Liver (tissue), 9 donors: ENCODE measurements around the gene CDK2AP2. TPM values are rescaled to one million over a fixed set of nuclear protein-coding genes. Genes with fewer than 3 reads are reported as not detected.

Experiments used
- DNase-seq: peaks from one replicate; pipeline ENCODE4 v3.0.0-alpha.2; 2017; ENCODE audit warnings: low spot score
- H3K27ac ChIP-seq, 2 donors: one replicate each; pipeline ENCODE4 v1.7.0; 2013; ENCODE audit warnings: inconsistent platforms in 2 of 2, low read length in 2 of 2, control low read depth in 1 of 2, low read depth in 1 of 2, mild to moderate bottlenecking in 1 of 2
- H3K27me3 ChIP-seq, 4 donors: one replicate each; pipeline versions ENCODE4 v1.6.1 to v1.7.0; 2013; ENCODE audit warnings: low read length in 3 of 4, inconsistent platforms in 1 of 4, mild to moderate bottlenecking in 1 of 4, moderate library complexity in 1 of 4; ENCODE audit not compliant: control insufficient read depth in 4 of 4, insufficient read depth in 4 of 4
- H3K36me3 ChIP-seq, 4 donors: one replicate each; pipeline versions ENCODE4 v1.6.1 to v1.7.0; 2013; ENCODE audit warnings: low read length in 3 of 4, mild to moderate bottlenecking in 3 of 4, low read depth in 1 of 4, moderate library complexity in 1 of 4; ENCODE audit not compliant: control insufficient read depth in 4 of 4, insufficient read depth in 3 of 4
- H3K4me1 ChIP-seq, 4 donors: one replicate each; pipeline versions ENCODE4 v1.6.1 to v1.7.0; 2013; ENCODE audit warnings: low read length in 3 of 4, mild to moderate bottlenecking in 3 of 4, moderate library complexity in 1 of 4; ENCODE audit not compliant: control insufficient read depth in 4 of 4, insufficient read depth in 4 of 4
- H3K4me3 ChIP-seq, 3 donors: one replicate each; pipeline versions ENCODE4 v1.6.1 to v1.7.0; 2013; ENCODE audit warnings: low read length in 3 of 3, control low read depth in 1 of 3, low read depth in 1 of 3, mild to moderate bottlenecking in 1 of 3
- H3K9ac ChIP-seq, 2 donors: one replicate each; pipeline ENCODE4 v1.7.0; 2013; ENCODE audit warnings: low read length in 2 of 2, mild to moderate bottlenecking in 2 of 2, moderate library complexity in 2 of 2, control low read depth in 1 of 2, low read depth in 1 of 2
- H3K9me3 ChIP-seq, 4 donors: one replicate each; pipeline versions ENCODE4 v1.6.1 to v1.7.0; 2013; ENCODE audit warnings: low read length in 3 of 4; ENCODE audit not compliant: control insufficient read depth in 4 of 4
- EGR1 ChIP-seq, 2 donors: IDR thresholded peaks; 2 replicates each; pipeline ENCODE4 v1.6.1; 2016 to 2018; ENCODE audit warnings: antibody characterized with exemption in 2 of 2, low read depth in 2 of 2
- FOXA1 ChIP-seq: IDR thresholded peaks from 2 replicates; pipeline ENCODE4 v1.6.1; 2016; ENCODE audit warnings: antibody characterized with exemption
- FOXA2 ChIP-seq: IDR thresholded peaks from 2 replicates; pipeline ENCODE4 v1.6.1; 2016; ENCODE audit warnings: antibody characterized with exemption
- HNF4A ChIP-seq, 2 donors: conservative IDR thresholded peaks; 2 replicates each; pipeline ENCODE4 v1.6.1; 2016; ENCODE audit warnings: antibody characterized with exemption in 2 of 2, mild to moderate bottlenecking in 2 of 2
- JUND ChIP-seq, 2 donors: IDR thresholded peaks; 2 replicates each; pipeline ENCODE4 v1.6.1; 2016; ENCODE audit warnings: antibody characterized with exemption in 2 of 2
- MAX ChIP-seq: IDR thresholded peaks from 2 replicates; pipeline ENCODE4 v1.6.1; 2016; ENCODE audit warnings: antibody characterized with exemption
- NR2F2 ChIP-seq: IDR thresholded peaks from 2 replicates; pipeline ENCODE4 v1.6.1; 2016; ENCODE audit warnings: antibody characterized with exemption
- REST ChIP-seq: IDR thresholded peaks from 2 replicates; pipeline ENCODE4 v1.6.1; 2016; ENCODE audit warnings: antibody characterized with exemption, mild to moderate bottlenecking
- RXRA ChIP-seq, 2 donors: IDR thresholded peaks; 2 replicates each; pipeline ENCODE4 v1.6.1; 2017 to 2018; ENCODE audit warnings: antibody characterized with exemption in 2 of 2, mild to moderate bottlenecking in 1 of 2
- SP1 ChIP-seq: IDR thresholded peaks from 2 replicates; pipeline ENCODE4 v1.6.1; 2018; ENCODE audit warnings: antibody characterized with exemption, mild to moderate bottlenecking
- TAF1 ChIP-seq: conservative IDR thresholded peaks from 2 replicates; pipeline ENCODE4 v1.6.1; 2016; ENCODE audit warnings: antibody characterized with exemption, mild to moderate bottlenecking
- YY1 ChIP-seq: IDR thresholded peaks from 2 replicates; pipeline ENCODE4 v1.6.1; 2016; ENCODE audit warnings: antibody characterized with exemption, mild to moderate bottlenecking
- ZBTB33 ChIP-seq: IDR thresholded peaks from 2 replicates; pipeline ENCODE4 v1.6.1; 2016; ENCODE audit warnings: antibody characterized with exemption
- WGBS: extraction: QIAGEN DNeasy Blood & Tissue Kit; methylation state at CpG from one replicate; pipeline ENCODE4 v1.1.7; 2013; 5-methylcytosine and 5-hydroxymethylcytosine counted together
- polyA plus RNA-seq, 2 donors: library from polyadenylated mRNA; stranded (reverse) in 1 of 2; unstranded in 1 of 2; fragments of 200-250 nt in 1 of 2; fragments of >200 nt in 1 of 2; fragmentation: Nextera tagmentation in 1 of 2; extraction: Ambion mirVana in 1 of 2; gene quantifications; one replicate each; pipeline versions ENCODE4 v1.2.1 to v1.2.3, GENCODE V29; 2013 to 2015
- total RNA-seq, 2 donors: library from RNA; depleted of rRNA; stranded (reverse); fragments of >200 nt; gene quantifications; one replicate each; pipeline ENCODE4 v1.2.3, GENCODE V29; 2014
- donor health status: healthy.
- donor health status: healthy.
- donor health status: healthy.
- donor health status: healthy.
- donor health status: healthy.

CDK2AP2 gene
- total and polyA plus RNA-seq, 4 donors: 14.1 to 126 (median 56.6) TPM

GRCh38 chr11:67522338-67522737 lies 14.4 kb upstream of the CDK2AP2 start:
- WGBS: 97% methylated on average over 15 of the region's 15 CpGs
- Histone ChIP-seq H3K9me3 (no peaks in the 10 kb centered on the region), H3K4me3 (no peak overlapping the region), H3K27ac (no peak overlapping the region), H3K4me1 (peaks cover 2 to 12% (median 8%) of the 10 kb centered on the region in 4 donors), H3K9ac (no peak overlapping the region), H3K36me3 (no peaks in the 10 kb centered on the region), H3K27me3 (no peaks in the 10 kb centered on the region)
- no peak for TF ChIP-seq YY1
- TF ChIP-seq SP1: no peak
- TF ChIP-seq REST: no peak
- no peak for TF ChIP-seq FOXA1
- TF ChIP-seq MAX: no peak
- no peak for TF ChIP-seq FOXA2
- TF ChIP-seq HNF4A (conservative IDR thresholded peaks at IDR 0.05): no peak
- no peak for TF ChIP-seq ZBTB33
- TF ChIP-seq NR2F2: no peak
- no peak for TF ChIP-seq JUND (IDR thresholded peaks at IDR 0.05)
- no peak for DNase-seq

- H3K9ac ChIP-seq: no peak overlapping the region
- no peak for DNase-seq
- no peaks in the 10 kb centered on the region for H3K36me3 ChIP-seq
- H3K4me1 ChIP-seq: peaks cover 2 to 12% (median 8%) of the 10 kb centered on the region in 4 donors
- no peak overlapping the region for H3K27ac ChIP-seq
- H3K4me3 ChIP-seq: no peak overlapping the region
- no peaks in the 10 kb centered on the region for H3K9me3 ChIP-seq
- H3K27me3 ChIP-seq: no peaks in the 10 kb centered on the region
- 93% methylated on average over 10 of the region's 10 CpGs for WGBS
- no peak for TF ChIP-seq FOXA1
- no peak for TF ChIP-seq JUND (IDR thresholded peaks at IDR 0.05)
- TF ChIP-seq YY1: no peak
These were observed 14.0 kb upstream of the CDK2AP2 start for GRCh38 chr11:67521924-67522323.

GRCh38 chr11:67520856-67521824 lies 13.2 kb upstream of the CDK2AP2 start:
- no peaks in the 10 kb centered on the region for H3K27me3 ChIP-seq
- no peak for DNase-seq
- no peak for TF ChIP-seq SP1
- no peak for TF ChIP-seq NR2F2
- TF ChIP-seq JUND (IDR thresholded peaks at IDR 0.05): no peak
- TF ChIP-seq EGR1 (IDR thresholded peaks at IDR 0.05; ENCODE audit: low read depth in 2 of 2): no peak
- no peak for TF ChIP-seq FOXA2
- TF ChIP-seq TAF1: no peak
- no peak for TF ChIP-seq RXRA (IDR thresholded peaks at IDR 0.05)
- no peak for TF ChIP-seq YY1
- no peaks in the 10 kb centered on the region for H3K9me3 ChIP-seq
- WGBS: 88% methylated on average over 16 of the region's 16 CpGs
- no peaks in the 10 kb centered on the region for H3K36me3 ChIP-seq
- no peak overlapping the region for H3K9ac ChIP-seq
- H3K27ac ChIP-seq: no peak overlapping the region
- no peak overlapping the region for H3K4me3 ChIP-seq
- peaks cover 2 to 12% (median 8%) of the 10 kb centered on the region in 4 donors for H3K4me1 ChIP-seq
